ENCODE data around the gene CEP89. TPM values are rescaled to one million over a fixed set of nuclear protein-coding genes. Genes with fewer than 3 reads are reported as not detected.

The CEP89 gene
- total and polyA plus RNA-seq, 7 donors = 3.7 to 17.5 (median 11.1) TPM

- Histone ChIP-seq H3K9me3 (peaks cover 0 to 4% (median 0%) of the 10 kb centered on the region in 4 donors), H3K27me3 (no peaks in the 10 kb centered on the region), H3K27ac (no peak overlapping the region), H3K4me1 (no peaks in the 10 kb centered on the region), H3K36me3 (peaks cover 0 to 81% (median 17%) of the 10 kb centered on the region in 4 donors), H3K4me3 (no peak overlapping the region)
- intact Hi-C loops (cut with DNase I) = no loop called here
- no peak for DNase-seq
- TF ChIP-seq EP300 (IDR thresholded peaks at IDR 0.05) = no peak
- no peak for TF ChIP-seq POLR2A (IDR thresholded peaks at IDR 0.05)
- TF ChIP-seq POLR2AphosphoS5 (IDR thresholded peaks at IDR 0.05) = no peak
- no peak for TF ChIP-seq CTCF (IDR thresholded peaks at IDR 0.05)
Measured at GRCh38 chr19:32909257-32909656, 62.5 kb downstream of the CEP89 start.

- TF ChIP-seq POLR2AphosphoS5 (IDR thresholded peaks at IDR 0.05) = no peak
- no peak for TF ChIP-seq EP300 (IDR thresholded peaks at IDR 0.05)
- TF ChIP-seq POLR2A (IDR thresholded peaks at IDR 0.05) = no peak
- TF ChIP-seq CTCF (IDR thresholded peaks at IDR 0.05) = no peak
- Histone ChIP-seq H3K4me3 (no peak overlapping the region), H3K4me1 (no peaks in the 10 kb centered on the region), H3K27ac (no peak overlapping the region), H3K36me3 (peaks cover 0 to 75% (median 14%) of the 10 kb centered on the region in 4 donors), H3K27me3 (no peaks in the 10 kb centered on the region), H3K9me3 (peaks cover 0 to 4% (median 0%) of the 10 kb centered on the region in 4 donors)
- 95% methylated on average over 7 of the region's 7 CpGs for WGBS, 2 donors
- DNase-seq = no peak
- intact Hi-C loops (cut with DNase I) = no loop called here
Measured at GRCh38 chr19:32908641-32909190, 63.0 kb downstream of the CEP89 start.

- Histone ChIP-seq H3K9me3 (peaks cover 0 to 4% (median 0%) of the 10 kb centered on the region in 4 donors), H3K27me3 (no peaks in the 10 kb centered on the region), H3K27ac (no peak overlapping the region), H3K4me3 (no peak overlapping the region), H3K36me3 (peaks cover 8 to 70% (median 13%) of the 10 kb centered on the region in 4 donors), H3K4me1 (no peaks in the 10 kb centered on the region)
- WGBS, 2 donors = 24 to 66% methylated on average over 7 of the region's 7 CpGs
- intact Hi-C loops (cut with DNase I) = no loop called here
- TF ChIP-seq EP300 (IDR thresholded peaks at IDR 0.05) (no peak), CTCF (IDR thresholded peaks at IDR 0.05) (no peak), POLR2AphosphoS5 (IDR thresholded peaks at IDR 0.05) (no peak), POLR2A (IDR thresholded peaks at IDR 0.05) (no peak)
- DNase-seq = no peak
Measured at GRCh38 chr19:32902448-32902847, 69.3 kb downstream of the CEP89 start.

- DNase-seq = no peak
- TF ChIP-seq CTCF (IDR thresholded peaks at IDR 0.05) = no peak
- no peak for TF ChIP-seq EP300 (IDR thresholded peaks at IDR 0.05)
- no peak for TF ChIP-seq POLR2AphosphoS5 (IDR thresholded peaks at IDR 0.05)
- TF ChIP-seq POLR2A (IDR thresholded peaks at IDR 0.05) = no peak
- H3K27me3 ChIP-seq = no peaks in the 10 kb centered on the region
- peaks cover 8 to 70% (median 16%) of the 10 kb centered on the region in 4 donors for H3K36me3 ChIP-seq
- H3K4me1 ChIP-seq = no peaks in the 10 kb centered on the region
- intact Hi-C loops (cut with DNase I) = no loop called here
- peaks cover 0 to 4% (median 0%) of the 10 kb centered on the region in 4 donors for H3K9me3 ChIP-seq
- no peak overlapping the region for H3K27ac ChIP-seq
- no peak overlapping the region for H3K4me3 ChIP-seq
- 85 to 93% methylated on average over 5 of the region's 5 CpGs for WGBS, 2 donors
Measured at GRCh38 chr19:32901504-32902161, 70.1 kb downstream of the CEP89 start.
